GM12864 (cell line): ENCODE measurements around the gene FOXK2.
A peak's percentile ranks its signal among the peaks of the same experiment; 100 is the strongest.
"Not testable (repeated sequence)": the region's sequence is repeated elsewhere in the genome, so short reads cannot be mapped to it uniquely, and the experiment has no call there.

Experiments used
- DNase-seq: peaks from one replicate; pipeline ENCODE4 v3.0.0-alpha.2; 2011; ENCODE audit warnings: low read depth
- H3K4me3 ChIP-seq: 2 replicates; pipeline ENCODE4 v1.5.1; 2011; ENCODE audit warnings: mild to moderate bottlenecking, low read depth, low read length, control low read depth
- CTCF ChIP-seq: IDR thresholded peaks from 2 replicates; pipeline ENCODE4 v1.5.1; 2011; ENCODE audit warnings: low read depth, mild to moderate bottlenecking, moderate library complexity, low read length, control low read depth, inconsistent platforms; ENCODE audit errors: missing control alignments

FOXK2 gene

DNA sequence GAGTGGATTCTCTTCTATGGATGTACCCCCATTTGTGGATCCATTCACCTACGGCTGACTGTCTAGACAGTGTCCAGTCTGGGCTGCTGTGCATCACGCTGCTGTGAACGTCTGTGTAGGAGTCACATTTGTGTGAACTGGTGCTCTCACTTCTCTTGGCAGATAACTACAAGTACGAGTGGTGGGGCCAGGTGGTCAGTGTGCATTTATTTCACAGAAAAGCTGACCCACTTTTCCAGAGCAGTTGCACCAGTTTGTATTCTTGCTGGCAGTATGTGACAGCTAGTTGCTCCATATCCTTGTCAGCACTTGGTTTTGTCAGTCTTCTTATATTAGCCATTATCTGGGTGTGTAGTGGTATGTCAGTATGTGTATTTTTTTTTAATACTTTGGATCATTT lies 28.4 kb downstream of the FOXK2 start:
- TF ChIP-seq CTCF = no peak
- H3K4me3 ChIP-seq = no peak overlapping the region
- DNase-seq = no peak

GRCh38 chr17:82548681-82549303 lies 29.3 kb downstream of the FOXK2 start:
- H3K4me3 ChIP-seq = no peak overlapping the region

GRCh38 chr17:82551779-82552457 lies 32.4 kb downstream of the FOXK2 start:
- no peak overlapping the region for H3K4me3 ChIP-seq
- TF ChIP-seq CTCF = peak; percentile 88
- peak; percentile 49 for DNase-seq

More at GRCh38 chr17:82548681-82549303, 29.3 kb downstream of the FOXK2 start:
- no peak for DNase-seq
- TF ChIP-seq CTCF = no peak

GRCh38 chr17:82552580-82552979 lies 33.0 kb downstream of the FOXK2 start:
- H3K4me3 ChIP-seq = no peak overlapping the region
- DNase-seq = no peak
- no peak for TF ChIP-seq CTCF

- no peak for TF ChIP-seq CTCF
- no peak overlapping the region for H3K4me3 ChIP-seq
- DNase-seq = no peak
Measured at GRCh38 chr17:82553210-82553930, 33.8 kb downstream of the FOXK2 start.

DNA sequence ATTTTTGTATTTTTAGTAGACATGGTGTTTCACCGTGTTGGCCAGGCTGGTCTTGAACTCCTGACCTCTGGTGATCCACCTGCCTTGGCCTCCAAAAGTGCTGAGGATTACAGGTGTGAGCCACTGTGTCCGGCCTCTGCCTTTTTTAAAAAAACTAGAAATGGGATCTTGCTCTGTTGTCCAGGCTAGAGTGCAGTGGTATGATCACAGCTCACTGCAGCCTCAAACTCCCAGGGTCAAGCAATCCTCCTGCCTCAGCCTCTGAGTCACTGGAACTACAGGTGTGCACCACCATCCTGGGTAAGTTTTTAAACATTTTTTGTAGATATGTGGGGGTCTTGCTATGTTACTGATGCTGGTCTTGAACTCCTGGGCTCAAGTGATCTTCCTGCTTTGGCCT lies 38.0 kb downstream of the FOXK2 start:
- DNase-seq, H3K4me3 ChIP-seq: not testable (repeated sequence)

- no peak overlapping the region for H3K4me3 ChIP-seq
- no peak for TF ChIP-seq CTCF
- DNase-seq = no peak
Measured at GRCh38 chr17:82559566-82560251, 40.2 kb downstream of the FOXK2 start.
